Activated B cell treated with CpG ODN at 0.5 μM for 24 hours (primary cell): ENCODE measurements around the gene MGRN1. TPM values are rescaled to one million over a fixed set of nuclear protein-coding genes. Genes with fewer than 3 reads are reported as not detected.
A peak's percentile ranks its signal among the peaks of the same experiment; 100 is the strongest.

Source experiments
- ATAC-seq: fragments of 200-7000 bp; cut with Tn5 transposase; one replicate; pipeline ENCODE4 v1.10.0; 2021; ENCODE audit warnings: low read depth, mild to moderate bottlenecking, moderate library complexity
- CTCF ChIA-PET: fragments of 350-600 bp; sonication (Branson Sonifier 250); formaldehyde crosslinking; loops from one replicate; lab custom pipeline; 2021; ENCODE audit warnings: antibody characterized with exemption; lab: Charles Lee
- POLR2A ChIA-PET: fragments of 350-600 bp; sonication (Branson Sonifier 250); formaldehyde crosslinking; loops from one replicate; lab custom pipeline; 2021; ENCODE audit warnings: antibody characterized with exemption; lab: Charles Lee
- DNase-seq: peaks from one replicate; pipeline ENCODE4 v3.0.0; 2022
- H3K27ac Mint-ChIP-seq: one replicate; pipeline ENCODE4 v1.8.0; 2020; ENCODE audit warnings: mixed read lengths
- H3K27me3 Mint-ChIP-seq: one replicate; pipeline ENCODE4 v1.8.0; 2021; ENCODE audit warnings: mixed read lengths
- H3K36me3 Mint-ChIP-seq: one replicate; pipeline ENCODE4 v1.8.0; 2021; ENCODE audit warnings: low read depth, mixed read lengths
- H3K4me1 Mint-ChIP-seq: one replicate; pipeline ENCODE4 v1.8.0; 2021; ENCODE audit warnings: mixed read lengths
- H3K4me3 Mint-ChIP-seq: one replicate; pipeline ENCODE4 v1.8.0; 2020; ENCODE audit warnings: mild to moderate bottlenecking, mixed read lengths
- H3K9me3 Mint-ChIP-seq: one replicate; pipeline ENCODE4 v1.8.0; 2020; ENCODE audit warnings: mixed read lengths
- intact Hi-C: fragments of 100-400 bp; cut with micrococcal nuclease; formaldehyde crosslinking; loops from one replicate; pipeline ENCODE4 v1.15.1; 2024
- total RNA-seq: library from RNA; stranded (reverse); gene quantifications from 2 replicates; pipeline ENCODE4 v1.2.3, GENCODE V29; 2022
- TF ChIP-seq, protein P1 (sequence below): fragments of 200-600 bp; IDR thresholded peaks from one replicate; pipeline ENCODE4 v1.8.0; 2022; ENCODE audit warnings: antibody characterized with exemption, mild to moderate bottlenecking

MGRN1 gene
- total RNA-seq, 1 donor from 2014 or later = 88.6 TPM

DNA sequence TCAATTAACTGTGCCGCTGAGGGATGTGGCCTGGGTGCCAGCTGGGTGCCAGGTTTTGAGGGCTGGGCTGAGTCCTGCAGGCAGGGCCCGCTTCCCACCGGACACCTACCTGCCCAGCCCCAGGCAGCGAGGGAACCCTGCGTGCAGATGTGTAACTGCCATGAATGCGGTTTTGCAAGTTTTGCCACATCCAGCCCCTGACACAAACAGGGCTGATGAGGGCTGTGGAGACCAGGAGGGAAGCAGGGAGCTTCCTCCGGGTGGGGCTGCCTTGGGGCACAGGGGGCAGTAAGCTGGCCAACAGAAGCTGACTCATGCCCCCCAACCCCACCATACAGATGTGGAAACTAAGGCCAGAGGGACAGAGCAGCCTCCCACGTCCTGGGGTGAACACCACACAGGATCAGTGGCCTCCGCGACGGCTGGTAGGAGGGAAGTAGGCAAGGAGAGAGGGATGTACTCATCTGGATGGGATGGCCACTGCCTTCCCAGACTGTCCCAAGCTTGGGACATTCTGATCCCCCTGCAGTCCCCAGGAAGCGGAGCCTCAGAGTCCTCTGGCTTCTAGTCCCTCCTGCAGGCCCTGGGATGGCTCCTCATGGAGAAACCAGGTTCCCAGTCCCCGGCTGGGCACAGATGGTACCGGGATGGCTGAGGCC, 11.5 kb upstream of the MGRN1 start:
- peaks cover 33% of the 10 kb centered on the region for H3K4me1 Mint-ChIP-seq
- H3K36me3 Mint-ChIP-seq = peaks cover 9% of the 10 kb centered on the region
- H3K4me3 Mint-ChIP-seq = peak overlapping the region; percentile 81
- ChIA-PET CTCF (no interaction called here), POLR2A (interaction anchor here (4.7 kb wide), 1 partner anchor 11 kb away, joined by 51 read pairs; the partner anchor contains the start of gene MGRN1)
- TF ChIP-seq, protein P1, sequence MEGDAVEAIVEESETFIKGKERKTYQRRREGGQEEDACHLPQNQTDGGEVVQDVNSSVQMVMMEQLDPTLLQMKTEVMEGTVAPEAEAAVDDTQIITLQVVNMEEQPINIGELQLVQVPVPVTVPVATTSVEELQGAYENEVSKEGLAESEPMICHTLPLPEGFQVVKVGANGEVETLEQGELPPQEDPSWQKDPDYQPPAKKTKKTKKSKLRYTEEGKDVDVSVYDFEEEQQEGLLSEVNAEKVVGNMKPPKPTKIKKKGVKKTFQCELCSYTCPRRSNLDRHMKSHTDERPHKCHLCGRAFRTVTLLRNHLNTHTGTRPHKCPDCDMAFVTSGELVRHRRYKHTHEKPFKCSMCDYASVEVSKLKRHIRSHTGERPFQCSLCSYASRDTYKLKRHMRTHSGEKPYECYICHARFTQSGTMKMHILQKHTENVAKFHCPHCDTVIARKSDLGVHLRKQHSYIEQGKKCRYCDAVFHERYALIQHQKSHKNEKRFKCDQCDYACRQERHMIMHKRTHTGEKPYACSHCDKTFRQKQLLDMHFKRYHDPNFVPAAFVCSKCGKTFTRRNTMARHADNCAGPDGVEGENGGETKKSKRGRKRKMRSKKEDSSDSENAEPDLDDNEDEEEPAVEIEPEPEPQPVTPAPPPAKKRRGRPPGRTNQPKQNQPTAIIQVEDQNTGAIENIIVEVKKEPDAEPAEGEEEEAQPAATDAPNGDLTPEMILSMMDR = no peak
- ATAC-seq = no peak
- no peaks in the 10 kb centered on the region for H3K27me3 Mint-ChIP-seq
- no peak for DNase-seq
- intact Hi-C loops = no loop called here
- no peaks in the 10 kb centered on the region for H3K9me3 Mint-ChIP-seq
- no peak overlapping the region for H3K27ac Mint-ChIP-seq

DNA sequence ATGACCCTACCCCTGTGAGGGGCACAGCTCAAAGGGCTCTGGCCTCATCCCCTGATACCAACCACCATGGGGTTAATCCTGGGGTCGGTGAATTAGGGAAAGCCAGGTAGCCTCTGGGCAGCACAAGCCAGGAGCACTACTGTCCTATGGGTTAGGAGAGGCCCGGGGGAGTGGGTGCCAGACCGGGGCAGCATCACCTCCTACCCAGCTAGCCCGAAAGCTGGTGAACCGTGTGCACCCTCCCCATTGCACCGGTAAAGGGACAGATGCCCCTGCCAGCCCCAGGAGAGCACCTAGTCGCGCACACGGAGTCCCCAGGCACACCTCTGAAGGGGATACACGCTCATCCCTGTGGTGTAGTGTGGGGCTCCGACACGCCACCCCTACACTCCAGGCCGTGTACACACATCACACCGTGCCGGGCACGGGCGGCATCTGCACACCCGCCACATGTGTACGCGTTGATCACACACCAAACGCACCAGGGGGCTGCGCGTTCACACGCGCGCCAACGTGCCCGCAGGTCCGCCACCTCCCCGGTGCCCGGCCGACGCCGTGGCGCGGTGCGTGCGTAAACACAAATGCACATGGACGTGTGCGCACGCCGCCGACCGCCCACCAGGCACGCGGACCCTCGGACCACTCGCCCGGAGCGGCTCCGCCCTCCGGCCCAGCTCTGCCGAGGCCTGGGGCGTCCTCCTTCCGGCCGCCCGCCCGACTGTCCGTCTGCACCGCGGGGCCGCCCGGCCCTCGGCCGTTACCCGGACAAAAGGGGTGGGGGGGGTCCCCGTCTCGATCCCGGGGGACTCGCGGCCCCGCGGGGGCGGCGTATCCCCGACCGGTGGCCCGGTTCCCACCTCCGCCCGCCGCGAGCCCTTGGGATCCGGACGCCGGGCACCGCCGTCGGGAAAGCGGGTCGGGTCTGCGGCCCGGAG, 10.7 kb upstream of the MGRN1 start:
- no peaks in the 10 kb centered on the region for H3K27me3 Mint-ChIP-seq
- TF ChIP-seq, protein P1 = no peak
- intact Hi-C loops = loop anchor here (2.0 kb wide), 1 partner anchor 75 kb away; the partner anchor contains the start of gene CDIP1
- peak; percentile 43 for DNase-seq
- no peak for ATAC-seq
- POLR2A ChIA-PET = interaction anchor here (1.0 to 4.7 kb wide), 2 partner anchors 11 to 75 kb away, joined by 3 to 51 read pairs; partner anchors contain the start of genes CDIP1 and MGRN1
- CTCF ChIA-PET = interaction anchor here (1.5 kb wide), 1 partner anchor 107 kb away, joined by 4 read pairs; no protein-coding TSS in a partner anchor
- H3K9me3 Mint-ChIP-seq = no peaks in the 10 kb centered on the region
- H3K4me3 Mint-ChIP-seq = peak overlapping the region; percentile 81
- H3K36me3 Mint-ChIP-seq = peaks cover 4% of the 10 kb centered on the region
- no peak overlapping the region for H3K27ac Mint-ChIP-seq
- peaks cover 33% of the 10 kb centered on the region for H3K4me1 Mint-ChIP-seq

DNA sequence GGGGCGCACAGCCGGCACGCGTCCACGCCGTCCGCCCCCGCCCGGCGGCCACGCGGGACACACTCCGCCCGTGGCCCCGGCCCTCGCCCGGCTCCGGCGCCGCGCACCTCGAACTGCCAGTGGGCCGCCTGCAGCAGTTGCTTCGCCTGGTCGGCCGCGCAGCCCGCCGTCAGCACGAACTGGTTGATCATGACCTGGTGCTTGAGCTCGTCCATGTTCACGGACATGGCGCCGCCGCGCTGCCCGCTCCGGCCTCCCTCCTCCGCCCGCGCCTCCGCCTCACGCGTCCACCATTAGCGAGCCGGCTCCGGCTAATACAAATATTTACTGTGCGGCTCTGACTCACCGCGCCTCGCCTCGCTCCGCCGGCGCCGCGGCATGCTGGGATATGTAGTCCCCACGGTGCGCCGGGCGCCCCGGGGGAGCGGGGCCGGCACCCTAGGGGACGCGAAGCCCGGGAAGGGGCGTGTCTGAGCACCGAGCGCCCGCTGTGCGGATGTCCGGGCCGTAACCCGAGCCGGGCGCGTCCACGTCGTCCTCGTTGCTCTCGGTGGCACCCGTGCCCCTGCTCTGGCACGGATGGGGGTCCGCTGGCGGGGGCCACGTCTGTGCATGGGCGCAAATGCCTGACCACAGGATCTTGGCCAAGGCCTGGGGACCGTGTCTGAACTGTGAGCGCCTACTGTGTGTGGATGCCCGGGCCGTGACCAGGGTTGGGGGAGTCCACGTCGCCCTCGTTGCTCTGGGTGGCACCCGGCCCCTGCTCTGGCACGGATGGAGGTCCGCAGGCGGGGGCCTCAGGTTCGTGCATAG, 9.8 kb upstream of the MGRN1 start, which contains the start of gene UBALD1:
Gene UBALD1, minus strand, starts transcription at position 318 of the 813 bp plus-strand sequence. Its CDS starts 91 bp downstream, at position 227.
- Mint-ChIP-seq H3K4me1 (peaks cover 33% of the 10 kb centered on the region), H3K4me3 (peak within 1 kb of the TSS; percentile 92), H3K27me3 (no peaks in the 10 kb centered on the region), H3K9me3 (no peaks in the 10 kb centered on the region), H3K27ac (peak within 1 kb of the TSS; percentile 92), H3K36me3 (peaks cover 2% of the 10 kb centered on the region)
- TF ChIP-seq, protein P1 = no peak
- peak; percentile 64 for ATAC-seq
- intact Hi-C loops = loop anchor here (1.0 to 5.0 kb wide), 3 partner anchors 76 to 342 kb away; partner anchors contain the start of genes CDIP1, PAM16 and TFAP4
- ChIA-PET POLR2A (interaction anchor here (1.0 to 4.7 kb wide), 4 partner anchors 10 to 76 kb away, joined by 3 to 51 read pairs (median 8); partner anchors contain the start of genes CDIP1 and MGRN1), CTCF (interaction anchor here (1.5 to 3.0 kb wide), 3 partner anchors 10 to 109 kb away, joined by 4 to 21 read pairs (median 12); partner anchors contain the start of gene MGRN1)
- peak; percentile 87 for DNase-seq

DNA sequence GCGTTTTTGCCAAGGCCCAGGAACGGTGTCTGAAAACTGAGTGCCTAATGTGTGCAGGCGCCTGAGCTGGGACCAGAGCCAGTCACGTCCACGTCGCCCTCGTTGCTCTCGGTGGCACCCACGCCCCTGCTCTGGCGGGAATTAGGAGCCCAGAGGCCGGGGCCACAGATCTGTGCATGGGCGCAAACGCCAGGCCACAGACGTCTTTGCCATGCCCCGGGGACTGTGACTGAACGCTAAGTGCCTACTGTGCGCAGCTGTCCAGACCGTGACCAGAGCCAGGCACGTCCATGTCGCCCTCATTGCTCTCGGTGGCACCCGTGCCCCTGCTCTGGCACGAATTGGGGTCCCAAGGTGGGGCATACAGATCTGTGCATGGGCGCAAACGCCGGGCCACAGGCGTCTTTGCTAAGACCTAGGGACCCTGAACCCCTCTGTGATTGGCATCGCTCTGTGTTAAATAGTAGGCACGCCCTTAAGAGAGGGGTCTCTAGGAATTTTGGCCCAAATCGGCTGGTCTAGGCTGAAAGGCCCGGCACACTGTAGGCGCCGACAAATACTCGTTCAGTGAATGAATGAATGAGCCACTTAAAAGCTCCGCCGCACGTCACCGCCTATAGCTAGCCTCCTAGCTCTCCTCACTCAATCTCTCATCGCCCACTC, 9.1 kb upstream of the MGRN1 start:
- H3K36me3 Mint-ChIP-seq = peaks cover 2% of the 10 kb centered on the region
- peaks cover 33% of the 10 kb centered on the region for H3K4me1 Mint-ChIP-seq
- peak overlapping the region; percentile 92 for H3K27ac Mint-ChIP-seq
- ATAC-seq (no peak), DNase-seq (no peak)
- CTCF ChIA-PET = interaction anchor here (0.7 to 3.0 kb wide), 9 partner anchors 9 to 140 kb away, joined by 3 to 21 read pairs (median 6); partner anchors contain the start of genes ANKS3, DNAAF8, HMOX2 and MGRN1
- TF ChIP-seq, protein P1 = no peak
- POLR2A ChIA-PET = interaction anchor here (0.5 to 4.7 kb wide), 20 partner anchors 9 to 427 kb away, joined by 3 to 51 read pairs (median 4); partner anchors contain the start of genes ANKS3, CDIP1, DNAAF8 and HMOX2
- H3K4me3 Mint-ChIP-seq = peak overlapping the region; percentile 92
- no peaks in the 10 kb centered on the region for H3K27me3 Mint-ChIP-seq
- H3K9me3 Mint-ChIP-seq = no peaks in the 10 kb centered on the region
- intact Hi-C loops = loop anchor here (1.0 to 5.0 kb wide), 12 partner anchors 9 to 343 kb away; partner anchors contain the start of genes ANKS3, CDIP1, DNAAF8 and DNAJA3
